K562 (cell line): ENCODE measurements around the gene TULP1. TPM values are rescaled to one million over a fixed set of nuclear protein-coding genes. Genes with fewer than 3 reads are reported as not detected.
A peak's percentile ranks its signal among the peaks of the same experiment; 100 is the strongest.

Source experiments
- CBX3 ChIP-seq, 2 experiments: IDR thresholded peaks; 1 replicate in 1 of 2; 2 replicates in 1 of 2; pipeline ENCODE4 v1.6.1; 2012; ENCODE audit warnings: inconsistent platforms in 2 of 2, low read length in 2 of 2, borderline replicate concordance in 1 of 2, control low read depth in 1 of 2
- CBX5 ChIP-seq: IDR thresholded peaks from 2 replicates; pipeline ENCODE4 v1.6.1; 2014; ENCODE audit warnings: low read depth, borderline replicate concordance
- FIP1L1 ChIP-seq: fragments of 200-400 bp; formaldehyde crosslinking; IDR thresholded peaks from 2 replicates; pipeline ENCODE4 v1.6.1; 2018; ENCODE audit warnings: mild to moderate bottlenecking, low read depth, low read length; ENCODE audit not compliant: poor library complexity, severe bottlenecking
- FOXJ2 ChIP-seq: fragments of 200-800 bp; sonication (Bioruptor generic); IDR thresholded peaks from 2 replicates; pipeline ENCODE4 v1.6.1; 2016; ENCODE audit warnings: missing genetic modification characterization, missing compliant biosample characterization
- HDAC8 ChIP-seq: fragments of 450-650 bp; IDR thresholded peaks from 2 replicates; pipeline ENCODE4 v1.6.1; 2016; ENCODE audit warnings: mild to moderate bottlenecking, missing genetic modification characterization, moderate library complexity, missing compliant biosample characterization
- HDGF ChIP-seq: fragments of 450-650 bp; IDR thresholded peaks from 2 replicates; pipeline ENCODE4 v1.6.1; 2016
- HLTF ChIP-seq: fragments of 450-650 bp; IDR thresholded peaks from 2 replicates; pipeline ENCODE4 v1.6.1; 2016
- IRF2 ChIP-seq: sonication (generic); formaldehyde crosslinking; IDR thresholded peaks from 2 replicates; pipeline ENCODE4 v1.8.1; 2022; ENCODE audit warnings: mild to moderate bottlenecking, missing genetic modification reagents
- KAT8 ChIP-seq: fragments of 450-650 bp; IDR thresholded peaks from 2 replicates; pipeline ENCODE4 v1.6.1; 2016; ENCODE audit warnings: low read depth, mild to moderate bottlenecking
- RERE ChIP-seq: sonication (generic); formaldehyde crosslinking; IDR thresholded peaks from 2 replicates; pipeline ENCODE4 v1.8.0; 2023; ENCODE audit warnings: missing genetic modification reagents, mild to moderate bottlenecking, borderline replicate concordance
- SIN3A ChIP-seq, 2 experiments: fragments of 150-350 bp in 1 of 2; IDR thresholded peaks; 2 replicates each; pipeline ENCODE4 v1.6.1; 2011 to 2016; ENCODE audit warnings: borderline replicate concordance in 2 of 2, low read depth in 2 of 2, low read length in 2 of 2, mild to moderate bottlenecking in 2 of 2, moderate library complexity in 2 of 2; ENCODE audit not compliant: control insufficient read depth in 1 of 2
- SNRNP70 ChIP-seq: fragments of 200-400 bp; formaldehyde crosslinking; optimal IDR thresholded peaks from 2 replicates; pipeline ENCODE3; 2017; ENCODE audit warnings: low read depth, low read length
- TRIM24 ChIP-seq, 2 experiments: fragments of 450-650 bp; IDR thresholded peaks; 2 replicates each; pipeline ENCODE4 v1.6.1; 2016
- XRCC5 ChIP-seq: fragments of 200-400 bp; formaldehyde crosslinking; IDR thresholded peaks from 2 replicates; pipeline ENCODE4 v1.6.1; 2017; ENCODE audit warnings: low read depth, mild to moderate bottlenecking, low read length
- ZNF12 ChIP-seq: sonication (generic); formaldehyde crosslinking; IDR thresholded peaks from 2 replicates; pipeline ENCODE4 v1.4.0; 2020; ENCODE audit warnings: mild to moderate bottlenecking, missing genetic modification reagents
- ZNF184 ChIP-seq: sonication (generic); formaldehyde crosslinking; IDR thresholded peaks from 2 replicates; pipeline ENCODE4 v1.5.0; 2020; ENCODE audit warnings: missing genetic modification reagents
- ZNF311 ChIP-seq: fragments of 250-450 bp; sonication (Bioruptor Pico); IDR thresholded peaks from 2 replicates; pipeline ENCODE4 v1.4.0; 2020; ENCODE audit warnings: mild to moderate bottlenecking, moderate library complexity
- ZNF449 ChIP-seq: fragments of 250-450 bp; sonication (Bioruptor Pico); IDR thresholded peaks from 2 replicates; pipeline ENCODE4 v1.8.0; 2022; ENCODE audit warnings: moderate library complexity, mild to moderate bottlenecking, inconsistent platforms
- ZNF507 ChIP-seq: conservative IDR thresholded peaks from 2 replicates; pipeline ENCODE4 v1.6.1; 2017; ENCODE audit warnings: missing genetic modification characterization, missing compliant biosample characterization
- polyA plus RNA-seq, 8 experiments: library from polyadenylated mRNA; depleted of rRNA in 4 of 8; stranded (reverse) in 5 of 8; unstranded in 3 of 8; fragments of >200 nt; fragmentation: Nextera tagmentation in 2 of 8; fragmentation: Illumina TruSeq in 1 of 8; extraction: Ambion mirVana in 2 of 8; extraction: Trizol in 1 of 8; gene quantifications; 2 replicates each; pipeline versions ENCODE4 v1.2.1 to v1.2.3, GENCODE V29; 2011 to 2014; ENCODE audit warnings: inconsistent platforms in 1 of 8, missing spikeins in 1 of 8
- total RNA-seq, 7 experiments: library from RNA; depleted of rRNA in 6 of 7; stranded (reverse); fragments of >200 nt in 6 of 7; fragmentation: Illumina TruSeq in 2 of 7; extraction: Trizol in 2 of 7; gene quantifications; 2 replicates each; pipeline versions ENCODE4 v1.2.1 to v1.2.3, GENCODE V29; 2011 to 2021; ENCODE audit warnings: low replicate concordance in 1 of 7
- TF ChIP-seq, protein P1 (sequence below): fragments of 250-450 bp; sonication (Bioruptor Pico); IDR thresholded peaks from 2 replicates; pipeline ENCODE4 v1.5.0; 2021

Gene TULP1
- total and polyA plus RNA-seq, 9 of the 15 experiments (the other 6 are each of a cell fraction or from before 2014, with no cell fraction given): 0.06 to 0.17 (median 0.09) TPM; not detected in 6

GRCh38 chr6:35550437-35550836 is 37.7 kb upstream of the TULP1 start (continued):
- TF ChIP-seq FIP1L1 (no peak), SIN3A (IDR thresholded peaks at IDR 0.05; ENCODE audit: borderline replicate concordance in 2 of 2, control insufficient read depth in 1 of 2, low read depth in 2 of 2, low read length in 2 of 2) (no peak), KAT8 (no peak), HLTF (peak; percentile 88), HDGF (no peak), RERE (CRISPR knock-in tag) (no peak), HDAC8 (no peak), FOXJ2 (tag) (no peak), ZNF12 (CRISPR knock-in tag) (no peak), TRIM24 (IDR thresholded peaks at IDR 0.05) (peak; percentile 53 to 68), SNRNP70 (no peak), ZNF449 (CRISPR knock-in tag) (no peak), CBX5 (peak; percentile 67; the same call in 1 of the 2 replicates), ZNF507 (tag) (0 out of 2 replicates have a peak, but pooled peaks have one; percentile 14), IRF2 (CRISPR knock-in tag) (no peak), CBX3 (IDR thresholded peaks at IDR 0.05; ENCODE audit: borderline replicate concordance in 1 of 2, low read length in 2 of 2) (peak in 1 of 2 experiments; percentile 95; a peak in 2 of 3 replicates), XRCC5 (no peak), ZNF184 (CRISPR knock-in tag) (no peak), ZNF311 (CRISPR knock-in tag) (no peak)
- TF ChIP-seq, protein P1, sequence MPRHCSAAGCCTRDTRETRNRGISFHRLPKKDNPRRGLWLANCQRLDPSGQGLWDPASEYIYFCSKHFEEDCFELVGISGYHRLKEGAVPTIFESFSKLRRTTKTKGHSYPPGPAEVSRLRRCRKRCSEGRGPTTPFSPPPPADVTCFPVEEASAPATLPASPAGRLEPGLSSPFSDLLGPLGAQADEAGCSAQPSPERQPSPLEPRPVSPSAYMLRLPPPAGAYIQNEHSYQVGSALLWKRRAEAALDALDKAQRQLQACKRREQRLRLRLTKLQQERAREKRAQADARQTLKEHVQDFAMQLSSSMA (CRISPR knock-in tag): no peak
